OCI-LY1 (cell line): ENCODE results near the gene EIF2S2.

Experiments
- H2AFZ ChIP-seq: fragments of 200-600 bp; sonication (generic), shearing (Covaris generic); 2 replicates; pipeline ENCODE4 v1.6.0; 2014; ENCODE audit warnings: antibody characterized with exemption, mild to moderate bottlenecking, low read length
- H3F3A ChIP-seq: fragments of 200-600 bp; sonication (generic), shearing (Covaris generic); 2 replicates; pipeline ENCODE4 v1.6.0; 2014; ENCODE audit warnings: mild to moderate bottlenecking, antibody characterized with exemption, low read length, moderate library complexity; ENCODE audit not compliant: insufficient read depth
- H3K27ac ChIP-seq: fragments of 200-600 bp; sonication (generic); 2 replicates; pipeline ENCODE4 v1.5.1; 2014; ENCODE audit warnings: low read length, mixed run types, mild to moderate bottlenecking, low read depth; ENCODE audit not compliant: poor library complexity, severe bottlenecking
- H3K27me3 ChIP-seq: fragments of 200-600 bp; sonication (generic); 2 replicates; pipeline ENCODE4 v1.6.0; 2014; ENCODE audit warnings: antibody characterized with exemption, mild to moderate bottlenecking, low read length, moderate library complexity; ENCODE audit not compliant: insufficient read depth
- H3K36me3 ChIP-seq: fragments of 200-600 bp; sonication (generic); 2 replicates; pipeline ENCODE4 v1.6.1; 2014; ENCODE audit warnings: mild to moderate bottlenecking, antibody characterized with exemption, low read length, moderate library complexity, mixed read lengths; ENCODE audit not compliant: insufficient read depth
- H3K4me1 ChIP-seq: fragments of 200-600 bp; sonication (generic); 2 replicates; pipeline ENCODE4 v1.5.1; 2014; ENCODE audit warnings: mild to moderate bottlenecking, low read length, moderate library complexity; ENCODE audit not compliant: insufficient read depth, severe bottlenecking
- H3K4me2 ChIP-seq: fragments of 200-600 bp; sonication (generic), shearing (Covaris generic); 2 replicates; pipeline ENCODE4 v1.6.1; 2014; ENCODE audit warnings: low read length
- H3K4me3 ChIP-seq: fragments of 200-600 bp; sonication (generic); 2 replicates; pipeline ENCODE4 v1.5.1; 2014; ENCODE audit warnings: low read length, low read depth, mild to moderate bottlenecking, mixed read lengths; ENCODE audit not compliant: poor library complexity, severe bottlenecking
- H3K79me2 ChIP-seq: fragments of 200-600 bp; shearing (Covaris generic); 2 replicates; pipeline ENCODE4 v1.6.1; 2016; ENCODE audit warnings: mixed run types, low read length, mixed read lengths; ENCODE audit not compliant: insufficient read depth
- H3K9ac ChIP-seq: fragments of 200-600 bp; sonication (generic), shearing (Covaris generic); 2 replicates; pipeline ENCODE4 v1.6.1; 2014; ENCODE audit warnings: mild to moderate bottlenecking, low read length, mixed read lengths
- H3K9me2 ChIP-seq: fragments of 200-600 bp; sonication (generic), shearing (Covaris generic); 2 replicates; pipeline ENCODE4 v1.6.1; 2014; ENCODE audit warnings: low read depth, mild to moderate bottlenecking, low read length, mixed read lengths
- H3K9me3 ChIP-seq: fragments of 200-600 bp; shearing (Covaris generic); 2 replicates; pipeline ENCODE4 v1.6.1; 2014; ENCODE audit warnings: low read length, mixed read lengths
- H4K20me1 ChIP-seq: fragments of 200-600 bp; sonication (generic), shearing (Covaris generic); 2 replicates; pipeline ENCODE4 v1.6.0; 2016; ENCODE audit warnings: mild to moderate bottlenecking, low read length; ENCODE audit not compliant: insufficient read depth
- EZH2 ChIP-seq: fragments of 200-600 bp; sonication (generic), shearing (Covaris generic); IDR thresholded peaks from 2 replicates; pipeline ENCODE4 v1.8.0; 2017; ENCODE audit warnings: borderline replicate concordance, mixed run types, mild to moderate bottlenecking, antibody characterized with exemption, low read length, moderate library complexity, mixed read lengths
- TF ChIP-seq, protein P1 (sequence below): fragments of 200-600 bp; sonication (generic), shearing (Covaris generic); IDR thresholded peaks from 2 replicates; pipeline ENCODE4 v1.5.1; 2017; ENCODE audit warnings: mild to moderate bottlenecking, antibody characterized with exemption, low read length, moderate library complexity, mixed read lengths

The EIF2S2 gene

GRCh38 chr20:34083781-34084180 lies 28.3 kb downstream of the EIF2S2 start:
- Histone ChIP-seq H3K27me3 (no peaks in the 10 kb centered on the region), H3K4me3 (no peak overlapping the region), H3K36me3 (peaks cover 62% of the 10 kb centered on the region), H3K9me2 (no peaks in the 10 kb centered on the region), H2AFZ (no peak overlapping the region), H3K27ac (no peak overlapping the region), H3K9ac (no peak overlapping the region), H3K79me2 (no peaks in the 10 kb centered on the region), H3K4me2 (no peak overlapping the region), H3K4me1 (no peaks in the 10 kb centered on the region), H3K9me3 (no peaks in the 10 kb centered on the region), H4K20me1 (no peaks in the 10 kb centered on the region), H3F3A (peaks cover 8% of the 10 kb centered on the region; the same call in 1 of the 2 replicates)
- TF ChIP-seq, protein P1, sequence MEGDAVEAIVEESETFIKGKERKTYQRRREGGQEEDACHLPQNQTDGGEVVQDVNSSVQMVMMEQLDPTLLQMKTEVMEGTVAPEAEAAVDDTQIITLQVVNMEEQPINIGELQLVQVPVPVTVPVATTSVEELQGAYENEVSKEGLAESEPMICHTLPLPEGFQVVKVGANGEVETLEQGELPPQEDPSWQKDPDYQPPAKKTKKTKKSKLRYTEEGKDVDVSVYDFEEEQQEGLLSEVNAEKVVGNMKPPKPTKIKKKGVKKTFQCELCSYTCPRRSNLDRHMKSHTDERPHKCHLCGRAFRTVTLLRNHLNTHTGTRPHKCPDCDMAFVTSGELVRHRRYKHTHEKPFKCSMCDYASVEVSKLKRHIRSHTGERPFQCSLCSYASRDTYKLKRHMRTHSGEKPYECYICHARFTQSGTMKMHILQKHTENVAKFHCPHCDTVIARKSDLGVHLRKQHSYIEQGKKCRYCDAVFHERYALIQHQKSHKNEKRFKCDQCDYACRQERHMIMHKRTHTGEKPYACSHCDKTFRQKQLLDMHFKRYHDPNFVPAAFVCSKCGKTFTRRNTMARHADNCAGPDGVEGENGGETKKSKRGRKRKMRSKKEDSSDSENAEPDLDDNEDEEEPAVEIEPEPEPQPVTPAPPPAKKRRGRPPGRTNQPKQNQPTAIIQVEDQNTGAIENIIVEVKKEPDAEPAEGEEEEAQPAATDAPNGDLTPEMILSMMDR, result no peak

GRCh38 chr20:34083137-34083536 lies 28.9 kb downstream of the EIF2S2 start:
- peaks cover 6% of the 10 kb centered on the region; the same call in 1 of the 2 replicates for H3F3A ChIP-seq
- no peaks in the 10 kb centered on the region for H3K9me3 ChIP-seq
- no peaks in the 10 kb centered on the region for H3K79me2 ChIP-seq
- peaks cover 60% of the 10 kb centered on the region for H3K36me3 ChIP-seq
- no peak overlapping the region for H2AFZ ChIP-seq
- no peak overlapping the region for H3K9ac ChIP-seq
- H3K4me3 ChIP-seq, result no peak overlapping the region
- TF ChIP-seq, protein P1, result peak; percentile 22; the same call in 1 of the 2 replicates
- no peak for TF ChIP-seq EZH2
- no peak overlapping the region for H3K4me2 ChIP-seq
- no peaks in the 10 kb centered on the region for H4K20me1 ChIP-seq
- H3K27me3 ChIP-seq, result no peaks in the 10 kb centered on the region
- no peaks in the 10 kb centered on the region for H3K9me2 ChIP-seq
- H3K4me1 ChIP-seq, result no peaks in the 10 kb centered on the region
- peak overlapping the region; percentile 39 for H3K27ac ChIP-seq

DNA sequence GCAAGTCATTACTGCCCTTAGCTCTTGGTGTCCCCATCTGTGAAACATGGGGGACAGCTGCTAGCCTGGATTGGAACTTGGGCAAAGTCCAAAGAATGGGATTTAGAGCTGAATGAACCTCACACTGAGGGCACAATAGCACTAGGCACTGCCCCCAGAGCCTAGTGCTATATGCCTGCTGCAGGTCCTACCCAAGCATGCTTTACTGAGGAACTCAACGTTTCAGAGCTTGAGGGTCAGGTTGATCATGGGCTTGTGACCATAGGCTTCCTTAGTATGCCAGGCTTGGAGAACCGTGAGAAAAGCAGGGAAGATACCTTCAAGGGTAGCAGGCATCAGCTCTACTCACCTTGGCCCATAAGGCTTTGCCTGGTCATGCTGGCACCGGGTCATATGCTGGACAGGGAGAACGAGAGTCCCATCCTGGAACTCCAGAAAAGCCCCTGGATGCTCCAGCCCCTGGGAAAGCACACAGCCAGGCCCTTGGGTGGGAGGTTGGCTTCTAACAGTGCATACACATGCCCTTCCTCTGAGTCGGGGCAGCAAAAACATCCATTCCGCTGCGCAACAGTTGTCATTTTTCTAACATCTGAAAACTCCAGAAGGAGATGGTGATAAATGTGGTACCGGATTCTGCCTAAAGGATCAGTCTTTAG lies 29.7 kb downstream of the EIF2S2 start:
- Histone ChIP-seq H3K9ac (no peak overlapping the region), H3K4me3 (no peak overlapping the region), H3K4me1 (no peaks in the 10 kb centered on the region), H3F3A (peaks cover 3% of the 10 kb centered on the region; the same call in 1 of the 2 replicates), H3K9me2 (no peaks in the 10 kb centered on the region), H4K20me1 (no peaks in the 10 kb centered on the region), H3K79me2 (no peaks in the 10 kb centered on the region), H3K36me3 (peaks cover 63% of the 10 kb centered on the region; the same call in 1 of the 2 replicates), H2AFZ (no peak overlapping the region), H3K4me2 (no peak overlapping the region), H3K27me3 (no peaks in the 10 kb centered on the region), H3K27ac (peak overlapping the region; percentile 39), H3K9me3 (no peaks in the 10 kb centered on the region)
- no peak for TF ChIP-seq EZH2
- TF ChIP-seq, protein P1, result no peak
